Amniotic stem cell (primary cell): ENCODE data around the gene LETMD1.
"Not testable (repeated sequence)": the region's sequence is repeated elsewhere in the genome, so short reads cannot be mapped to it uniquely, and the experiment has no call there.

Source experiments
- DNase-seq: peaks from one replicate; lab custom pipeline; 2025; lab: John Stamatoyannopoulos, UW

The LETMD1 gene

GRCh38 chr12:51077930-51078329 is 29.8 kb downstream of the LETMD1 start:
- DNase-seq, result no peak

GRCh38 chr12:51078346-51078745 is 30.2 kb downstream of the LETMD1 start:
- not testable (repeated sequence) for DNase-seq

DNA sequence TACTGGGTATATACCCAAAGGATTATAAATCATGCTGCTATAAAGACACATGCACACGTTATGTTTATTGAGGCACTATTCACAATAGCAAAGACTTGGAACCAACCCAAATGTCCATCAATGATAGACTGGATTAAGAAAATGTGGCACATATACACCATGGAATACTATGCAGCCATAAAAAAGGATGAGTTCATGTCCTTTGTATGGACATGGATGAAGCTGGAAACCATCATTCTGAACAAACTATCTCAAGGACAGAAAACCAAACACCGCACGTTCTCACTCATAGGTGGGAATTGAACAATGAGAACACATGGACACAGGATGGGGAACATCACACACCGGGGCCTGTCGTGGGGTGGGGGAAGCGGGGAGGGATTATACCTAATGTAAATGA is 30.7 kb downstream of the LETMD1 start:
- DNase-seq, result not testable (repeated sequence)

DNA sequence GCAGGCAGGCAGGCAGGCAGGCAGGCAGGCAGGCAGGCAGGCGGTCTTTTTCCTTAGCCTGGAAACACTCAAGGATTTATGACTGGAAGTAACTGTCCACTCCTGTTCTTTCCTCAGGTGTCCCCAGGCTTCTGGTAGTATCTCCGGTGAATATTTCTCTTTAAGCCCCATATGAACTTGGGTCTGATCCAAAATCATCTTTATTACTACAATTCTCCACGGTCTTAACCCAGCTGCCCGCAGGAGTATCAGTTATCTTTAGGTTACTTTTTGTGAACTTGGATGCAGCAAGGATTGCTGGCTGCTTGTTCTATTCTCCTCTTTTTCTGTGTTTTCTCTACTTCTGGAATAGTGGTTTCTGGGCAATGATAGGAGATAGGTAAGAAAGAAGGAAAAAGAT is 32.0 kb downstream of the LETMD1 start:
- DNase-seq, result no peak

DNA sequence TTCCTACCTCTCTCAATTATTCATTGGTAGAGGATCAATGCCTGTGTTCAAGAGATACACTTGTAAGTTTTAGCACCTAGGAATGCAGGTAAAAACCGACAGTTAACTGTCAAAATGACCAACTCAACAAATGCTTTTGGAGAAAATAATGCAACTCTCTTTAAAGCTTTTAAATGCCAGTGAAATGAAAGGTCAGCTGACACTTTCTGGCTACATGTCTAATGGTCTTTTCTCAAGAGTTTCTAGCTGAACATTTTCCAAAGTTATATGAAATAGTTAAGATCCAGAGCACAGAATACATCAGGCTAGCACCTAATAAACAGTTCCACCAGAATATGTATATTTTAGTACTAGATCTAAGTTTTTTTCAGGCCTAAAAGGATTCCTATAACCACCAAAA is 33.3 kb downstream of the LETMD1 start:
- no peak for DNase-seq

DNA sequence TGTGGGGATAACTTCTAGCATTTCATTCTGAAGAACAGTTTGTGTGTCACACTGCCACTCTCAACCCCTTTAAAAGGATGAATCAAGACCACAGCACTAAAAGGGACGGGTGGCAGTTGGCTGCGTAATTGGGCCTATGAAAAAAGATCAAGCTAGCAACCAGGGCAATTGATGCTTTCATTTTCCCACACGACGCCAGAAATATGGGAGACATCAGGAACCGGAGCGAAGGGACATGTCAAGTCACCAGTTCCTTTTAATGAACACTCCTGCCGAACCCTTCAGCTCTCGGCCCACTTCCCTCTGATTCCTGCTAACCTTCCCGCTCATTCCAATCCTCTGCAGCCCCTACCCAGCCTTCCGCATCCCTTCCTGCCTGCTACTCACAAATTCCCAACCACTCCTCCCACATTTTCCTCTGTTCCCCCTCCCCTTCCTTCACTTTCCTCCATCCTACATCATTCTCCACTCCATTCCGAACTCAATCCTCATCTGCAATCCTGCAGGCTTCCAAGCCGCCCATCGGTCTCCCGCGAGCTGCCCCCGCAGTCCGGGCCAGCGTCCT is 34.5 kb downstream of the LETMD1 start:
- DNase-seq, result peak; percentile 10

- peak; percentile 94 for DNase-seq
These were observed 35.2 kb downstream of the LETMD1 start, which contains the start of gene CSRNP2 for GRCh38 chr12:51083126-51083833. Gene CSRNP2 (minus strand): TSS chr12:51083596. CDS start chr12:51076561, 7,035 bp downstream.

DNA sequence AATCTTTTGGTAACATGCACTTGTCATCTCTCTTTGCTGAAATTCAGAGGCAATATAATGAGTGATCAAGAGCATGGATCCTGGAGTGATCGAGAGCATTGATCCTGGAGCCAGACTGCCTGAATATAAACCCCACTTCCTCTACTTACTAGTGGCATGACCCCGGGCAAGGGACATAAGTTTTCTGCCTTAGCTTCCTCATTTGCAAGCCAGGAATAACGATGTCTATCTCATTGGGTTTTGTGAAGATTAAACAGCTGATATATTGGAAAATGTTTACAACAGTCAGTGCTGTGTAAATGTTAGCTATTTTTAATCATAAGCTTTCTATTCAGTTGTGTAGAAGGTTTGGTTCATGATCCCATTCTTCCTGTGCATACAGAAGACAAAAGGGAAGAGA is 37.6 kb downstream of the LETMD1 start:
- DNase-seq, result no peak

GRCh38 chr12:51086933-51087332 is 38.8 kb downstream of the LETMD1 start:
- DNase-seq, result no peak

- no peak for DNase-seq
These were observed 39.7 kb downstream of the LETMD1 start for GRCh38 chr12:51087818-51088217.

GRCh38 chr12:51090705-51091229 is 42.6 kb downstream of the LETMD1 start:
- DNase-seq, result no peak

DNA sequence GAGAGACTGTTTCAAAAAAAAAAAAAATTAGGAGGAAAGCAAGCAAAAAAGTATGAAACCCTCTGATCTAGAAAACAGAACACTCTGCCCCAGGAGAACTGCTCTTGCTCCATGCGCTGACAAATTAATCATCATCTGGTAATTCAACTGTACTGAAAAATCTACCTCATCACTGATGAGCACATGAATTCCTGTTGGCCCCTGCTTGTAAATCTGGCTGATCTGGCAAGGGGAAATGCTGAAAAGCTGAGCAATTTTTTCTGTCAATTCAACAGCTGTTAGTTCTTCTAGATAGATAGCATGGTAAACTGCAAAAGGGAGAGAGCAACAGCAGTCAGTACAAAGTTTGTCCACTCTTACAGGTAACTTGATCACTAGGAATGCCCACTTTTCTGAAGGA is 50.5 kb downstream of the LETMD1 start:
- no peak for DNase-seq

DNA sequence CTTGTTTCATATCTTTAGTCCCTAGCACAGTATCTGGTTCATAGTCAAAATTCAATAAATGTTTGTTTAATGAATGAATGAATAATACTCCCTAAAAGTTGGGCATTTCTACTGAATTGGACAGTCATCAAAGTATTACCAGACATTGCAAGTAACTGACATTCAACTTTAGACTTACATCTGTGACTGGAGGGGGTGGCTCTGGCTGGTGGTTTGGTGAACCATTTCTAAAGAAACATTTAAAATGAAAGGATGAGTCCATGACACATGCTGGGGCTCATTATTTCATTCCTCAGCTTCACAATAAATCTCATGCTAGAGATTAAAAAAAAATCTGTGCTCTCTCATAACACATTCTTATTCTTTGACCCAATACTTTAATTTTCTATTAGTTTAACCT is 55.9 kb downstream of the LETMD1 start:
- DNase-seq, result no peak

DNA sequence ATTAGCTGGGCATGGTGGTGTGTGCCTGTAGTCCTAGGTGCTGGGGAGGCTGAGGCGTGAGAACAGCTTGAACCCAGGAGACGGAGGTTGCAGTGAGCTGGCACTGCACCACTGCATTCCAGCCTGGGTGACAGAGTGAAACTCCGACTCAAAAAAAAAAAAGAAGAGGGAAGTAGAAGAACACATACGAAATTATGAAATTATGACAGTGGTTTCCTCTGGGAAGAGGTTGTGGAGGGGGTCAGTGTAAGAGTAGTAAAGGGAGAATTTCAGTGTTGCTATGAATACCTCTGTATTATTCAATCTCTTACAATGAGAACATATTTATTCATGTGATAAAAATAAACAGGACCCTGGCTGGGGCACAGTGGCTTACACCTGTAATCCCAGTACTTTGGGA is 60.0 kb downstream of the LETMD1 start:
- no peak for DNase-seq
